GM21529 (cell line): ENCODE results near the gene NEK11.

Source experiments
- ATAC-seq: cut with Tn5 transposase; IDR thresholded peaks from one replicate; pipeline ENCODE4 v1.9.1; 2021; ENCODE audit not compliant: unreplicated experiment

Gene NEK11

GRCh38 chr3:131223373-131224289 lies 197.0 kb downstream of the NEK11 start:
- no peak for ATAC-seq

DNA sequence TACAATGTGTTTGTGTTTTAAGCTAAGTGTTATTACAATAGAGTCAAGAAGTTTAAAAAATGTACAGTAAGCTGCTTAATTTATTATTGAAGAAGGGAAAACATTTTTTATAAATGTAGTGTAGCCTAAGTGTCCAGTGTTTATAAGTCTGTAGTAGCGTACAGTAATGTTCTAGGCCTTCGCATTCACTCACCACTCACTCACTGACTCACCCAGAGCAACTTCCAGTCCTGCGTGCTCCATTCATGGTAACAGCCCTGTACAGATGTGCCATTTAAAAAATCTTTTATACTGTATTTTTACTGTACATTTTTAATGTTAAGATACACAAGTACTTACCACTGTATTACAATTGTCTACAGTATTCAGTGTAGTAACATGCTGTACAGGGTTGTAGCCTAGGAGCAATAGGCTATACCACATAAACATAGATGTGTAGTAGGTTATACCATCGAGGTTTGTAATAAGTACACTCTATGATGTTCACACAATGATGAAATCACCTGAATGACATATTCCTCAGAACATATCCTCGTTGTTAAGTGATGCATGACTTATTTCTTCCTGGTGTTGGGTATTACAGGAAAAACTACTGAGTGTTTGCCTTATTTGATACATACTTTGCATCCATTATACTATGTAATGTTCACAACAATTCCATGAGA lies 198.3 kb downstream of the NEK11 start:
- ATAC-seq, result no peak

- no peak for ATAC-seq
Measured at GRCh38 chr3:131228522-131228921, 201.8 kb downstream of the NEK11 start.

- no peak for ATAC-seq
Measured at GRCh38 chr3:131231710-131232389, 205.2 kb downstream of the NEK11 start.

DNA sequence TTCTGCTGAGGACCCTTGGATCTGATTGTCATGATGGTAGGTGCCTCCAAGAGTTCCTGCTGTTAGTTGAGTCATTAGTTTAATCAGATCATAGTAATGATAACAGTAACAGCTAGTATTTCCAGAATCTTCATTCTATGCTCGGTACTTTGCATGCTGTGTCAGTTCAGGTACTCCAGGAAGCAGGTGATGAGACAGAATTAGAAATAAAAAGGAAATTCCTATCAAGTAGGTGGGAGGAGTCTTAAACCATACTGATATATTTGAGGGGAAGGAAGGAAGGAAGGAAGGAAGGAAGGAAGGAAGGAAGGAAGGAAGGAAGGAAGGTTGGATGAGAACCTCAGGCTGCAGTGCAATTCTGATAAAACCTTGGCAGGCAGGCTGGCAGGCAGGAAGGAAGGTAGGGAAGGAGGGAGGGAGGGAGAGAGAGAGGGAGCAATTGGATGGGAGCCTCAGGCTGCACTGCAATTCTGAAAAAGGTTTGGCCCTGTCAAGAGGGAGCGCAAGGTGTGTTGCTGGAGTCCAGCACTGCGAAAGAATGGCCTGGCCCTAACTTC lies 206.1 kb downstream of the NEK11 start:
- ATAC-seq, result no peak

- no peak for ATAC-seq
Measured at GRCh38 chr3:131233900-131234668, 207.4 kb downstream of the NEK11 start.

DNA sequence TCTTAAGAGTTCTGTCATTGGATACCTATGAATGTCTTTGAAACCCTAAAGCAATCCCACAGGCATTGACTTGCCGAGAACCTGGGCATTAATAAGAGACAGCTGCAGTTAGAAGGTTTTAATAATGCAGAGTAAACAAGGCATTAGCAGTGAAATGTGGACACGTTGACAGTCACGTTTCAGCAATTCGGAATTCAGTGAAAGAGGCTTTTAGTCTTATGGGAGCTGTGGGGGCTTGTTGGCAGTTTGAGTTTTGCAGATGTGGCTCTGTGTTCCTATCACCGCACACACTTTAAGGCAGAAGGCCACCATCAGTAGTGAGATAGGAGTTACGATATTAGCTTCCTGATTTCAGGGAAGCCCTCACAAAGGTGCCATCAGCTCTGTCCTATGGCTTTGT lies 209.7 kb downstream of the NEK11 start:
- no peak for ATAC-seq

- no peak for ATAC-seq
Measured at GRCh38 chr3:131238496-131238895, 211.8 kb downstream of the NEK11 start.

DNA sequence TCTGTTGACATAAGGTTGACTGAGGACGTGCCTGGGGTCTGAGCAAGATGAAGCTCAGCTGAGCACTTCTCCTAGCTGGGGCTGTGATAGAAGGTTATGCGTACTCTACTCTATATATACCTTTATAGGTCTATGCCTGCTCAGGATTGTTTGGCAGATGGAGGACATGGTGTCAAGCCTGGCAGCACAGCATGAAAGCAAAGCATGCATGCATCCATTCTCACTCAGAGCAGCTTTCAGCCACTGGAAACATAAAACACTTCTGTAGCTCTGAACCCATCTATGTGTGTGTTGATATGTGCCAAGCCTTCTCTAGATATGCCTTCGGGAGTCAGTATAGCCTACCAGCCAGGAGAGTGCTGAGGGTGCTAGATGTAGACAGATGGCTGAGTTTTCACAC lies 212.6 kb downstream of the NEK11 start:
- no peak for ATAC-seq

GRCh38 chr3:131242201-131242600 lies 215.5 kb downstream of the NEK11 start:
- ATAC-seq, result no peak

DNA sequence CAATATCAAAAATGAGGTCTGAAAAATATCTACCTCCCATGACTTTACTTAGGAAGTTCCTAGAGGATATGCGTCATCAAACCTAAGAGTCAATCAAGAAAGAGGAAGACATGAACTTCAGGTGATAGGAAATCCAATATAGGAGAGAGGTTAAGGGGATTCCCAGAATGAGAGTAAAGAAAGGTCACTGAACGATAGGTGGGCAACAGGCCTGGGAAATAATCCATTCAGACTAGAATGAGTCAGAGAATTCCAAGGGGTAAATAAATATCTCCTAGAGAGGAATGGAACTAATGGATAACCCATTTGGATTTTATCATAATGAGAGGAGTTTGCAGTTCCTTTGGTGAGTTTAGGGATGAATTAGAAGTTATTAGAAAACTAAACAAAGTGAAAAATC lies 223.8 kb downstream of the NEK11 start:
- ATAC-seq, result no peak

- no peak for ATAC-seq
Measured at GRCh38 chr3:131260525-131260924, 233.8 kb downstream of the NEK11 start.

DNA sequence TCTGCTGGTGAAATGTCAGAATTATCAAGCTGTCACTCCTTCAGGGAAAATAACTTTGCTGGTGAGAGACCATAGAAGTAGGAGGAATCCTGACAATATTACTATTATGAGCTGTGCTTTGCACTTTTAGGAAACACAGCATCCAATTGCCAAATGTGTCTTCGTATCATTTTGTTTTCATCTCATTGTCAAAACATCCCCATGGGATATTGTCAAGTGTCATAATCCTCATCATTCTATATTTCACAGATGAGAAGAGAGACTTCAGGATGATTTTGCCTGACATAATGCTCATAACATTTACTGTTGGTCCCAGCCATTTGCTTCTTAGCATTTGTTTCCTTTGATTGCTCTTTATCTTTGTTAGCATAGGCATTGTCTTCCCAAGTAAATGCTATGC lies 234.4 kb downstream of the NEK11 start:
- no peak for ATAC-seq

- no peak for ATAC-seq
Measured at GRCh38 chr3:131275556-131275955, 248.9 kb downstream of the NEK11 start.

GRCh38 chr3:131277836-131278497 lies 251.3 kb downstream of the NEK11 start:
- ATAC-seq, result no peak

DNA sequence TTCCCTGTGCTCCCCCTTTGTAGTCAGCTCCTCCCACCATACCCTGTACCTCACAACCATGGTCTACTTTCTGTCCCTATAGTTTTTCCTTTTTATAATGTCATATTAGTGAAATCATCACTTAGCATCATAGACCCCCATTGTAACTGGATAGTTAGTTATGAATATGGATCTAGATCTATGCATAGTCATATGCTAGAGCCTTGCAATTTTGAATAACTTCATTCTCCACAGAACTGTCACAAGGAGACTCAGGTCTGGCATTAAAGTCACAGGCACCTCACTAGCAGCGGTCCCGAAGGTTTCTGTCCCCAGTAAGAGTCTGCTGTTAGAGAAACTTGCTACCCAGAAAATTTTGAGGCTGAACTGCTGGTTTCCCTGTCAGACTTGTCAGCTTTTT lies 252.9 kb downstream of the NEK11 start:
- no peak for ATAC-seq

DNA sequence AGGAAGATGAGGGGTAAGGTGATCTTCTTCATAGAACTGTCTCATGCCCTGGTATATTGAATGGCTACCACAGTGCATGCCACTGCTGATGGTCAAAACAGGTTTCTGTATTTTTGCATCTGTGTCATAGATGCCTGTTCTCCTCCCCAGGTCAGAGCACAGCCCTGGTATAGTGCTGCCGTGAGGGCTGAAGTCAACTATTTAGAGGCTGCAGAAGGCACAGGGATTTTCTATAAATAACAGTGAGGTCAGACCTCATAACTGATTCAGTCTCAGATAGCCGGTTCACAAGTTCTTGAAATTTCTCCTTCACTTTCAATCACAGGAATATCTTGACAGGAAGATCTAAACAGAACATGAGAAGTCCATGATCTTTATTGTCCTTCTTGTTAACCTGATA lies 255.7 kb downstream of the NEK11 start:
- no peak for ATAC-seq

DNA sequence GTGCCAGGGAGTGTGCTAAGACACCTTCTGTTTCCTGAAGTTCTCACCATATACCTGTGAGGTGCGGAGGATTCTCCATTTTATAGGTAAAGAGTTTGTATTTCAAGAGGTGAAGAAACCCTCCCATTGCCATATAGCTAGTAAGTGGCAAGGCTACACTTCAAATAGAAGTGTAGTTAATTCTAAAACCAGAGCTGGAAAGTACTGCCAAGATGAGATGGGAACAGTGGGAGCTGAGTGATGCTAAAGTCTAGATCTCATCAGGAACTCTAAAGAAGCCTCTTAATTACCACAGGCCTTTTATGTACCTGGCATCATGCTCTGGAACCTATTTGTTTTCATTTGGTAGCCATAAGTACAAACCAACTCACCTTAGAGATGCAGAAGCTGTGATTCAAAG lies 256.3 kb downstream of the NEK11 start:
- no peak for ATAC-seq

DNA sequence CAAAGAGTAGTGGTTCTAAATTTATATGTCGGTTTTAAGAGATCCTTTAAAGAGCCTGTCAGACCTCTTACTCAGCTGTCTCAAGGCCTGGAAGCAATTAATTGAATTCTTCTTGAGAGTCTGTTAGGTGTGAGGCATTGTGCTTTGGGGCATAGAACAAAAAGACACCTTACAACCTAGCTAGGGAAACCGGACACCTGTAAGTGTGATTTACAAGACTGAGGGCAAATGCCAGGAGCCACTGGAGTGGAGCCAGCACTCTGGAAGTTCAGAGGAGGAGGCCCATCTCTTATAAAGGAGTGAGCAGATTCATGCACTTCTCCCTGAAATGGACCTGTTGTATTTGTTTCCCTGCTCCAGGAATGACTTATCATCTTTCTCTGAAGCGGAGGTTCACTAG lies 257.2 kb downstream of the NEK11 start:
- no peak for ATAC-seq

DNA sequence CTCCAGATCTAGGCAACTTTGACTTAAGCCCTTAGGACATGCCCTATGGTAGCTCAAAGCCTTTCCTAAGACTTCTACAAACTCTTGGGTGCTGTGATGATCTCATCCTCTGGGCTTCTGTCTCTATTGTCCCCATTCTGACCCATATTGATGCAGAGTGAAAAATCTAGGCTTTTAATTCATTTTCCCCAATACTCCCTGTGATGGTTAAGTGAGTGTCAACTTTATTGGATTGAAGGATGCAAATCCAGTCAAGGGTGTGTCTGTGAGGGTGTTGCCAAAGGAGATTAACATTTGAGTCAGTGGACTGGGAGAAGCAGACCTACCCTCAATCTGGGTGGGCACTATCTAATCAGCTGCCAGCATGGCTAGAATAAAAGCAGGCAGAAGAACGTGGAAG lies 257.6 kb downstream of the NEK11 start:
- ATAC-seq, result no peak
